AG10803 (cell line): ENCODE data around the gene MIEF2.
"Not testable (repeated sequence)": the region's sequence is repeated elsewhere in the genome, so short reads cannot be mapped to it uniquely, and the experiment has no call there.

Experiments
- DNase-seq: peaks from one replicate; pipeline ENCODE4 v3.0.0; 2010; ENCODE audit warnings: low read depth
- H3K4me3 ChIP-seq: 2 replicates; pipeline ENCODE4 v1.5.1; 2011; ENCODE audit warnings: mild to moderate bottlenecking, low read length, control low read depth
- TF ChIP-seq, protein P1 (sequence below): conservative IDR thresholded peaks from 2 replicates; pipeline ENCODE4 v1.5.1; 2011; ENCODE audit warnings: mild to moderate bottlenecking, low read length, control low read depth, inconsistent platforms

The MIEF2 gene

DNA sequence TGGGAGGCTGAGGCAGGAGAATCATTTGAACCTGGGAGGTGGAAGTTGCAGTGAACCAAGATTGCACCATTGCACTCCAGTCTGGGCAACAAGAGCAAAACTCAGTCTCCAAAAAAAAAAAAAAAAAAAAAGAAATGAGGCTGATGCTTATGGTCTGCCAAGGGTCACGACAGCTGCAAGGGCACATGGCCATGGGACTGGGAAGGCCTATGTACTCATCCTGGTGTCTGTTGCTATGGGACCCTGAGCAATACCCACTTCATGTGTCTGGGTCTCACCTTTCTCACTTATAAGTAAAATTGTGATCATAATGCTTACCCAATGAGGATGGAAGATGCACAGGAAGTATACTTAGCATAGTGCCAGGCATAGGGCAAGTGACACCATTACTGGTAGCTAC lies 16.6 kb downstream of the MIEF2 start:
- no peak overlapping the region for H3K4me3 ChIP-seq
- no peak for DNase-seq
- TF ChIP-seq, protein P1, sequence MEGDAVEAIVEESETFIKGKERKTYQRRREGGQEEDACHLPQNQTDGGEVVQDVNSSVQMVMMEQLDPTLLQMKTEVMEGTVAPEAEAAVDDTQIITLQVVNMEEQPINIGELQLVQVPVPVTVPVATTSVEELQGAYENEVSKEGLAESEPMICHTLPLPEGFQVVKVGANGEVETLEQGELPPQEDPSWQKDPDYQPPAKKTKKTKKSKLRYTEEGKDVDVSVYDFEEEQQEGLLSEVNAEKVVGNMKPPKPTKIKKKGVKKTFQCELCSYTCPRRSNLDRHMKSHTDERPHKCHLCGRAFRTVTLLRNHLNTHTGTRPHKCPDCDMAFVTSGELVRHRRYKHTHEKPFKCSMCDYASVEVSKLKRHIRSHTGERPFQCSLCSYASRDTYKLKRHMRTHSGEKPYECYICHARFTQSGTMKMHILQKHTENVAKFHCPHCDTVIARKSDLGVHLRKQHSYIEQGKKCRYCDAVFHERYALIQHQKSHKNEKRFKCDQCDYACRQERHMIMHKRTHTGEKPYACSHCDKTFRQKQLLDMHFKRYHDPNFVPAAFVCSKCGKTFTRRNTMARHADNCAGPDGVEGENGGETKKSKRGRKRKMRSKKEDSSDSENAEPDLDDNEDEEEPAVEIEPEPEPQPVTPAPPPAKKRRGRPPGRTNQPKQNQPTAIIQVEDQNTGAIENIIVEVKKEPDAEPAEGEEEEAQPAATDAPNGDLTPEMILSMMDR: no peak

DNA sequence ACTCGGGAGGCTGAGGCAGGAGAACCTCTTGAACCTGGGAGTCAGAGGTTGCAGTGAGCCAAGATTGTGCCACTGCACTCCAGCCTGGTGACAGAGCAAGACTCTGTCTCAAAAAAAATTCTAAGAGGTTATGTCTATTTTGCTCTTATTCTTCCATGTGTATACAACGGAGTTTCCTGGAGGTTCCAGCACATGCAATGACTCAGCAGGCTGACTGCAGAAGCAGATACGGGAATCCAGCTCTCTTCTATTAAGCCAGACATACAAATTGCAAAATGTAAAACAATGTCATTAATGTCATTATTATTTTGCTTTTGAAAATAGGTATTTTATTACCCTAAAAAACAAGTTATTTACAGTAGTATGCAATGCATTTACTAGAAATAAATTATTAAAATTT lies 18.4 kb downstream of the MIEF2 start:
- no peak overlapping the region for H3K4me3 ChIP-seq
- DNase-seq: no peak
- TF ChIP-seq, protein P1: no peak

DNA sequence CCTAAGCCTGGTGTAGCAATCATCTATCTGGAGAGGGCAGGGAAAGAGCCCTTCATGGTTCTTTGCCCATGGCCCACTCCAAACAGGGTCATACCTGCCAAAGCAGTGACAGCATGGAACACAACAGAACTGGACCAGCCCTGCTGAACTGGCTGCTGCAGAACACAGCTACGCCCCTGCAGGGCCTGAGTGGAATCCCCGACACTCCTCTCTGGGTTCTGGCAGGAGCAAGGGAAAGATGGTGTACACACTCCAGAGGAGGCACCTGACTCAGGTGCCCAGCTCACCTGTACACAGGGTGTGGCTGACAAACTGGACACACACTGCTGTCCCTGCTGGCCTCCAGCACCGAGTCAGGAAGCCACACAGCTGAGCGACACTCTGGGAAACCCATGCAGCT lies 19.8 kb downstream of the MIEF2 start:
- DNase-seq: no peak
- no peak overlapping the region for H3K4me3 ChIP-seq
- TF ChIP-seq, protein P1: no peak

- TF ChIP-seq, protein P1: no peak
- peak; percentile 30 for DNase-seq
- H3K4me3 ChIP-seq: no peak overlapping the region
Measured at GRCh38 chr17:18280766-18281371, 20.4 kb downstream of the MIEF2 start.

DNA sequence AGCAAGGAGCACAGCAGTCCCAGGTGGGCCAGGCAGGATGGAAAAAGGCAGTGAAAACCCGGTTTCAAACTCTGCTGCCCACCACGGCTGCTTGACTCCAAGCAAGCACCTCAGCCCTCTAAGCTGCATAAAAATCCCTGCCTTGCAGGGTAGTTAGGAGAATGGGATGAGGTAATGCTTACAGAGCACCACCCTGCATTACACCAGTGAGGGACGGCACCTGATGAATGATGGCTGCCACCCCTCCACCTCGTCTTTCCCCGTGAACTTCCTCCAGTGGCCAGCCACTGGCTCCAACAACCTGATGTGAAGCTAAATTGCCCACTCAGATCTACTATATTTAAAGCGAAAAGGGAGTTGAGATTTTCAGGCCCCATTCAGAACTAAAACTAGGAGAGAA lies 21.3 kb downstream of the MIEF2 start:
- TF ChIP-seq, protein P1: no peak
- no peak overlapping the region for H3K4me3 ChIP-seq
- DNase-seq: no peak

DNA sequence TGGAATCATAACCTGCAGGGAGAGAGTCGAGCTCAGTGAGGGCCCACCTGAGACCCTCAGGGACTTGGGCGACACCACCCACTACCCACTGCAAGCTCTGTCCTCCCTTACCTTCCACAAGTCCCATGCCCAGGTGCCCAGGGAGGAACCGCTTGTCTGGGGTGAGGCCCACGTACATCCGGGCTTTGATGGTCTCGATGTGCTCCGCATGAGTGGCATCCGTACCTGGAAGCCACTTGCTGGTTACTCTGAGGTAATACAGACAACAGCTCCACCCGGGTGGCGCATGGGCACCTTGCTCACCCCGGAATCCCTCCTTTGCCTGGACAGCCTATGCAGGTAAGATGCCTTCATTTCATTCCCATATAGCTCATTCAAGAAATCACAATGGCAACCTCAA lies 24.8 kb downstream of the MIEF2 start:
- no peak for DNase-seq
- no peak overlapping the region for H3K4me3 ChIP-seq
- TF ChIP-seq, protein P1: no peak

GRCh38 chr17:18291718-18292540 lies 31.5 kb downstream of the MIEF2 start:
- TF ChIP-seq, protein P1: no peak
- H3K4me3 ChIP-seq: no peak overlapping the region
- DNase-seq: no peak

- DNase-seq, H3K4me3 ChIP-seq: not testable (repeated sequence)
Measured at GRCh38 chr17:18298061-18298460, 37.6 kb downstream of the MIEF2 start.
